HL-60 (cell line): ENCODE data around the gene GALNT17.

ENCODE experiments used
- DNase-seq, 2 experiments: peaks; one replicate each; pipeline ENCODE4 v3.0.0-alpha.2; 2010 to 2020; ENCODE audit warnings: low read depth in 1 of 2, low spot score in 1 of 2
- H3K27ac ChIP-seq: fragments of 250-450 bp; sonication (Bioruptor Pico); replicated peaks from 2 replicates; pipeline ENCODE4 v1.5.1; 2020; ENCODE audit warnings: mild to moderate bottlenecking, moderate library complexity
- H3K27me3 ChIP-seq: fragments of 250-450 bp; sonication (Bioruptor Pico); 2 replicates; pipeline ENCODE4 v1.5.1; 2021; ENCODE audit warnings: mild to moderate bottlenecking, moderate library complexity; ENCODE audit not compliant: insufficient read depth, poor library complexity, severe bottlenecking
- H3K4me3 ChIP-seq: replicated peaks from 2 replicates; pipeline ENCODE4 v1.5.1; 2011; ENCODE audit warnings: mild to moderate bottlenecking, control low read depth, low read length; ENCODE audit not compliant: insufficient read depth
- GABPA ChIP-seq: IDR thresholded peaks from 2 replicates; pipeline ENCODE4 v1.6.1; 2012; ENCODE audit warnings: low read depth
- POLR2AphosphoS5 ChIP-seq: IDR thresholded peaks from 2 replicates; pipeline ENCODE4 v1.6.1; 2012; ENCODE audit warnings: low read depth
- SPI1 ChIP-seq: IDR thresholded peaks from 2 replicates; pipeline ENCODE4 v1.6.1; 2012; ENCODE audit warnings: low read depth, mild to moderate bottlenecking, borderline replicate concordance
- TF ChIP-seq, protein P1 (sequence below): IDR thresholded peaks from 2 replicates; pipeline ENCODE4 v1.6.1; 2012; ENCODE audit warnings: low read depth; ENCODE audit not compliant: insufficient replicate concordance
- TF ChIP-seq, protein P2 (sequence below): IDR thresholded peaks from one replicate; pipeline ENCODE4 v1.5.1; 2011; ENCODE audit warnings: low read length, control low read depth, inconsistent platforms; ENCODE audit not compliant: insufficient read depth

Gene GALNT17

DNA sequence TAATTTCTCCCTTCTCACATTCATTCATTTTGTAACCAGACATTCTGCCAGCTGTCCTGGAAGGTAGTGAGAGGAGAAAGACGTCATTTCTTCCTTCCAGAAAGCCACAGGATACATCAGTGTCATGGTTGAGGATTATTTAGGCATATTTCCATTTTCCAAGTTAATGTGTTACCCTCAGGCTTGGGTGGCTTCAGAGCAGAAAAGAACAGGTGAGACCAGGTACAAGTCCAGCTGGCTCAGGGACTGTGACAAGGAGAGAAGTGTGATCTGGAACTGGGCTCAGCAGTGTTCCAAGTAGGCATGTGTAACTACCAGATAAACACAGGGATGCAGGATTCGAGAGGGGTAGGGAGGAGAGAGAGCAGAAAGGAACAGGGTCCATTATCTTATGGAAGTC lies 386.9 kb downstream of the GALNT17 start:
- H3K27ac ChIP-seq = no peak overlapping the region
- TF ChIP-seq POLR2AphosphoS5 (no peak), SPI1 (no peak), GABPA (no peak)
- TF ChIP-seq, protein P1, sequence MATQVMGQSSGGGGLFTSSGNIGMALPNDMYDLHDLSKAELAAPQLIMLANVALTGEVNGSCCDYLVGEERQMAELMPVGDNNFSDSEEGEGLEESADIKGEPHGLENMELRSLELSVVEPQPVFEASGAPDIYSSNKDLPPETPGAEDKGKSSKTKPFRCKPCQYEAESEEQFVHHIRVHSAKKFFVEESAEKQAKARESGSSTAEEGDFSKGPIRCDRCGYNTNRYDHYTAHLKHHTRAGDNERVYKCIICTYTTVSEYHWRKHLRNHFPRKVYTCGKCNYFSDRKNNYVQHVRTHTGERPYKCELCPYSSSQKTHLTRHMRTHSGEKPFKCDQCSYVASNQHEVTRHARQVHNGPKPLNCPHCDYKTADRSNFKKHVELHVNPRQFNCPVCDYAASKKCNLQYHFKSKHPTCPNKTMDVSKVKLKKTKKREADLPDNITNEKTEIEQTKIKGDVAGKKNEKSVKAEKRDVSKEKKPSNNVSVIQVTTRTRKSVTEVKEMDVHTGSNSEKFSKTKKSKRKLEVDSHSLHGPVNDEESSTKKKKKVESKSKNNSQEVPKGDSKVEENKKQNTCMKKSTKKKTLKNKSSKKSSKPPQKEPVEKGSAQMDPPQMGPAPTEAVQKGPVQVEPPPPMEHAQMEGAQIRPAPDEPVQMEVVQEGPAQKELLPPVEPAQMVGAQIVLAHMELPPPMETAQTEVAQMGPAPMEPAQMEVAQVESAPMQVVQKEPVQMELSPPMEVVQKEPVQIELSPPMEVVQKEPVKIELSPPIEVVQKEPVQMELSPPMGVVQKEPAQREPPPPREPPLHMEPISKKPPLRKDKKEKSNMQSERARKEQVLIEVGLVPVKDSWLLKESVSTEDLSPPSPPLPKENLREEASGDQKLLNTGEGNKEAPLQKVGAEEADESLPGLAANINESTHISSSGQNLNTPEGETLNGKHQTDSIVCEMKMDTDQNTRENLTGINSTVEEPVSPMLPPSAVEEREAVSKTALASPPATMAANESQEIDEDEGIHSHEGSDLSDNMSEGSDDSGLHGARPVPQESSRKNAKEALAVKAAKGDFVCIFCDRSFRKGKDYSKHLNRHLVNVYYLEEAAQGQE = no peak
- TF ChIP-seq, protein P2, sequence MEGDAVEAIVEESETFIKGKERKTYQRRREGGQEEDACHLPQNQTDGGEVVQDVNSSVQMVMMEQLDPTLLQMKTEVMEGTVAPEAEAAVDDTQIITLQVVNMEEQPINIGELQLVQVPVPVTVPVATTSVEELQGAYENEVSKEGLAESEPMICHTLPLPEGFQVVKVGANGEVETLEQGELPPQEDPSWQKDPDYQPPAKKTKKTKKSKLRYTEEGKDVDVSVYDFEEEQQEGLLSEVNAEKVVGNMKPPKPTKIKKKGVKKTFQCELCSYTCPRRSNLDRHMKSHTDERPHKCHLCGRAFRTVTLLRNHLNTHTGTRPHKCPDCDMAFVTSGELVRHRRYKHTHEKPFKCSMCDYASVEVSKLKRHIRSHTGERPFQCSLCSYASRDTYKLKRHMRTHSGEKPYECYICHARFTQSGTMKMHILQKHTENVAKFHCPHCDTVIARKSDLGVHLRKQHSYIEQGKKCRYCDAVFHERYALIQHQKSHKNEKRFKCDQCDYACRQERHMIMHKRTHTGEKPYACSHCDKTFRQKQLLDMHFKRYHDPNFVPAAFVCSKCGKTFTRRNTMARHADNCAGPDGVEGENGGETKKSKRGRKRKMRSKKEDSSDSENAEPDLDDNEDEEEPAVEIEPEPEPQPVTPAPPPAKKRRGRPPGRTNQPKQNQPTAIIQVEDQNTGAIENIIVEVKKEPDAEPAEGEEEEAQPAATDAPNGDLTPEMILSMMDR = no peak
- no peaks in the 10 kb centered on the region for H3K27me3 ChIP-seq
- H3K4me3 ChIP-seq = no peak overlapping the region
- DNase-seq = no peak

DNA sequence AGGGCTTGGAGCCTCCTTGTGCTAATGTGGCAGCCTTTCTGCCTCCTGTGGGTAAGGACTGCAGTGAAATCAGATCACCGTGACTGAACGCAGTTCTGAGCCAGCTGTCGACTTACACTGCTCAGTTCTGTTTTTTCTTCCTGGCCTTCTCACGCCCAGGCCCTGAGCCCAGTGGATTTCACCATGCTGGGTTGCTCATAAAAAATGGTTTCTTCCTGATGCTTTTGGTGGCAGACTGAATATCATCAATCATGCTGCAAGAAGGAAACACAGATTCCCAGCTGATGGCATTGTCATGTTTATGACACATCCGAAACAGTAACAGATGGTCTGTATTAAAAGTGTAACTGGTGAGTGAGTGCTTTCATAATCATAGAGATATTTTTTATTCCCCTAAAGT lies 389.6 kb downstream of the GALNT17 start:
- H3K27me3 ChIP-seq = no peaks in the 10 kb centered on the region
- TF ChIP-seq, protein P1 = no peak
- no peak for TF ChIP-seq SPI1
- TF ChIP-seq GABPA = no peak
- TF ChIP-seq POLR2AphosphoS5 = no peak
- TF ChIP-seq, protein P2 = no peak
- no peak overlapping the region for H3K27ac ChIP-seq
- no peak overlapping the region for H3K4me3 ChIP-seq
- DNase-seq = no peak

DNA sequence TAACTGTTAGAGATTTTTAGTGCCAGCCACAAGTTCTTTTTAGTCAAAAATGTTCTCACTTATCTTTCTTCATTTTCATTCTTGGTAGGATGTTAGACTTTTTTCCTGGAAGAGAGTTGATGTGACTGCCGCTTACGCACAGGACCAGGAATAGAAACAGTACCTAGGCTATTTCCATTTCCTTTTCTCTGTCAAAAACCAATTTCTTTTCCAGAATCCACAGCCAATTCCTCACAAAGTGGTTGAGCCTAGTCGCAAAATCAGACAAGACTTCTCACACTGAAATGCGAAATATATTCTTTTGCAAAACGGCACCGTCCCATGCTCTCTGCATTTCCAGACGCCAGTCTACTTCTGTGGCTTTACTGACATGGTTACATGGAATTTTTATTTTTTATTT lies 394.2 kb downstream of the GALNT17 start:
- DNase-seq = no peak
- Histone ChIP-seq H3K4me3 (no peak overlapping the region), H3K27ac (no peak overlapping the region), H3K27me3 (no peaks in the 10 kb centered on the region)
- TF ChIP-seq, protein P1 = no peak
- TF ChIP-seq SPI1 = no peak
- no peak for TF ChIP-seq POLR2AphosphoS5
- no peak for TF ChIP-seq GABPA
- TF ChIP-seq, protein P2 = no peak
